ENCODE results near the gene SEC14L2. TPM values are rescaled to one million over a fixed set of nuclear protein-coding genes. Genes with fewer than 3 reads are reported as not detected.

Gene SEC14L2
- total RNA-seq, 3 donors from 2014 or later, result 5.3 to 45.7 (median 29.5) TPM

- DNase-seq (ENCODE audit: low spot score in 2 of 2), result no peak
- Histone ChIP-seq H3K27me3 (no peaks in the 10 kb centered on the region), H3K9me3 (no peaks in the 10 kb centered on the region), H3K4me1 (no peaks in the 10 kb centered on the region), H3K36me3 (no peaks in the 10 kb centered on the region), H3K27ac (no peak overlapping the region), H3K4me3 (no peak overlapping the region)
- intact Hi-C loops (cut with DNase I; ENCODE audit: low total_unique reads), result no loop called here
- TF ChIP-seq POLR2A (IDR thresholded peaks at IDR 0.05), result no peak
- no peak for TF ChIP-seq POLR2AphosphoS5 (IDR thresholded peaks at IDR 0.05)
These were observed 37.0 kb downstream of the SEC14L2 start for GRCh38 chr22:30433773-30434172.

GRCh38 chr22:30434843-30435242, 38.0 kb downstream of the SEC14L2 start:
- TF ChIP-seq, protein P1, sequence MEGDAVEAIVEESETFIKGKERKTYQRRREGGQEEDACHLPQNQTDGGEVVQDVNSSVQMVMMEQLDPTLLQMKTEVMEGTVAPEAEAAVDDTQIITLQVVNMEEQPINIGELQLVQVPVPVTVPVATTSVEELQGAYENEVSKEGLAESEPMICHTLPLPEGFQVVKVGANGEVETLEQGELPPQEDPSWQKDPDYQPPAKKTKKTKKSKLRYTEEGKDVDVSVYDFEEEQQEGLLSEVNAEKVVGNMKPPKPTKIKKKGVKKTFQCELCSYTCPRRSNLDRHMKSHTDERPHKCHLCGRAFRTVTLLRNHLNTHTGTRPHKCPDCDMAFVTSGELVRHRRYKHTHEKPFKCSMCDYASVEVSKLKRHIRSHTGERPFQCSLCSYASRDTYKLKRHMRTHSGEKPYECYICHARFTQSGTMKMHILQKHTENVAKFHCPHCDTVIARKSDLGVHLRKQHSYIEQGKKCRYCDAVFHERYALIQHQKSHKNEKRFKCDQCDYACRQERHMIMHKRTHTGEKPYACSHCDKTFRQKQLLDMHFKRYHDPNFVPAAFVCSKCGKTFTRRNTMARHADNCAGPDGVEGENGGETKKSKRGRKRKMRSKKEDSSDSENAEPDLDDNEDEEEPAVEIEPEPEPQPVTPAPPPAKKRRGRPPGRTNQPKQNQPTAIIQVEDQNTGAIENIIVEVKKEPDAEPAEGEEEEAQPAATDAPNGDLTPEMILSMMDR (IDR thresholded peaks at IDR 0.05), result no peak
- no peak for TF ChIP-seq POLR2A (IDR thresholded peaks at IDR 0.05)
- TF ChIP-seq POLR2AphosphoS5 (IDR thresholded peaks at IDR 0.05), result no peak
- H3K4me1 ChIP-seq, result no peaks in the 10 kb centered on the region
- DNase-seq (ENCODE audit: low spot score in 2 of 2), result no peak
- H3K27ac ChIP-seq, result peak overlapping the region in 1 of 2 donors; percentile 63
- intact Hi-C loops (cut with DNase I; ENCODE audit: low total_unique reads), result no loop called here
- no peak overlapping the region for H3K4me3 ChIP-seq
- no peaks in the 10 kb centered on the region for H3K9me3 ChIP-seq
- H3K27me3 ChIP-seq, result no peaks in the 10 kb centered on the region
- no peaks in the 10 kb centered on the region for H3K36me3 ChIP-seq

- DNase-seq (ENCODE audit: low spot score in 2 of 2), result peak in 1 of 2 donors; percentile 44
- no peaks in the 10 kb centered on the region for H3K36me3 ChIP-seq
These were observed 38.9 kb downstream of the SEC14L2 start for GRCh38 chr22:30435674-30436126.

GRCh38 chr22:30436196-30436595, 39.4 kb downstream of the SEC14L2 start:
- intact Hi-C loops (cut with DNase I; ENCODE audit: low total_unique reads), result no loop called here

More at GRCh38 chr22:30435674-30436126, 38.9 kb downstream of the SEC14L2 start:
- TF ChIP-seq POLR2AphosphoS5 (IDR thresholded peaks at IDR 0.05), result no peak
- TF ChIP-seq, protein P1 (IDR thresholded peaks at IDR 0.05), result no peak
- TF ChIP-seq POLR2A (IDR thresholded peaks at IDR 0.05), result no peak
- no peaks in the 10 kb centered on the region for H3K27me3 ChIP-seq
- no peak overlapping the region for H3K4me3 ChIP-seq
- H3K4me1 ChIP-seq, result no peaks in the 10 kb centered on the region
- peak overlapping the region in 1 of 2 donors; percentile 63 for H3K27ac ChIP-seq
- intact Hi-C loops (cut with DNase I; ENCODE audit: low total_unique reads), result no loop called here
- H3K9me3 ChIP-seq, result no peaks in the 10 kb centered on the region

GRCh38 chr22:30438559-30438958, 41.7 kb downstream of the SEC14L2 start:
- TF ChIP-seq POLR2A (IDR thresholded peaks at IDR 0.05) (no peak), POLR2AphosphoS5 (IDR thresholded peaks at IDR 0.05) (no peak)
- DNase-seq (ENCODE audit: low spot score in 2 of 2), result no peak
- Histone ChIP-seq H3K27me3 (no peaks in the 10 kb centered on the region), H3K27ac (no peak overlapping the region), H3K4me1 (no peaks in the 10 kb centered on the region), H3K4me3 (no peak overlapping the region), H3K9me3 (no peaks in the 10 kb centered on the region), H3K36me3 (no peaks in the 10 kb centered on the region)
- intact Hi-C loops (cut with DNase I; ENCODE audit: low total_unique reads), result no loop called here

More at GRCh38 chr22:30436196-30436595, 39.4 kb downstream of the SEC14L2 start:
- peak overlapping the region in 1 of 2 donors; percentile 63 for H3K27ac ChIP-seq
- no peaks in the 10 kb centered on the region for H3K27me3 ChIP-seq
- TF ChIP-seq POLR2AphosphoS5 (IDR thresholded peaks at IDR 0.05), result no peak
- TF ChIP-seq, protein P1 (IDR thresholded peaks at IDR 0.05), result no peak
- no peaks in the 10 kb centered on the region for H3K9me3 ChIP-seq
- no peaks in the 10 kb centered on the region for H3K36me3 ChIP-seq
- no peak overlapping the region for H3K4me3 ChIP-seq
- DNase-seq (ENCODE audit: low spot score in 2 of 2), result no peak
- H3K4me1 ChIP-seq, result no peaks in the 10 kb centered on the region

GRCh38 chr22:30439226-30439625, 42.4 kb downstream of the SEC14L2 start:
- intact Hi-C loops (cut with DNase I; ENCODE audit: low total_unique reads), result no loop called here
- no peak for DNase-seq (ENCODE audit: low spot score in 2 of 2)
- TF ChIP-seq POLR2AphosphoS5 (IDR thresholded peaks at IDR 0.05) (no peak), POLR2A (IDR thresholded peaks at IDR 0.05) (no peak)
- TF ChIP-seq, protein P1 (IDR thresholded peaks at IDR 0.05), result no peak

More at GRCh38 chr22:30439226-30439625, 42.4 kb downstream of the SEC14L2 start:
- no peak overlapping the region for H3K4me3 ChIP-seq
- no peaks in the 10 kb centered on the region for H3K4me1 ChIP-seq
- H3K36me3 ChIP-seq, result no peaks in the 10 kb centered on the region
- H3K9me3 ChIP-seq, result no peaks in the 10 kb centered on the region
- no peak overlapping the region for H3K27ac ChIP-seq
- H3K27me3 ChIP-seq, result no peaks in the 10 kb centered on the region
